ENCODE data around the gene TRANK1. TPM values are rescaled to one million over a fixed set of nuclear protein-coding genes. Genes with fewer than 3 reads are reported as not detected.
A peak's percentile ranks its signal among the peaks of the same experiment; 100 is the strongest.

TRANK1 gene
- total RNA-seq, 1 donor from 2014 or later = 38.5 TPM

GRCh38 chr3:36920884-36921567, 23.8 kb downstream of the TRANK1 start:
- no peaks in the 10 kb centered on the region for H3K27me3 ChIP-seq
- intact Hi-C loops (cut with DNase I) = no loop called here
- H3K9me3 ChIP-seq = no peaks in the 10 kb centered on the region
- no peak overlapping the region for H3K27ac ChIP-seq
- DNase-seq = no peak
- no peak overlapping the region for H3K4me3 ChIP-seq
- H3K4me1 ChIP-seq = peaks cover 6% of the 10 kb centered on the region
- H3K36me3 ChIP-seq = no peaks in the 10 kb centered on the region
- TF ChIP-seq CTCF (IDR thresholded peaks at IDR 0.05) = no peak
- ATAC-seq = no peak

GRCh38 chr3:36919439-36920160, 25.3 kb downstream of the TRANK1 start:
- DNase-seq = no peak
- intact Hi-C loops (cut with DNase I) = no loop called here
- no peak overlapping the region for H3K4me3 ChIP-seq
- no peaks in the 10 kb centered on the region for H3K9me3 ChIP-seq
- no peaks in the 10 kb centered on the region for H3K36me3 ChIP-seq
- H3K27ac ChIP-seq = no peak overlapping the region
- no peak for TF ChIP-seq CTCF (IDR thresholded peaks at IDR 0.05)
- H3K4me1 ChIP-seq = peaks cover 6% of the 10 kb centered on the region
- no peaks in the 10 kb centered on the region for H3K27me3 ChIP-seq
- no peak for ATAC-seq

GRCh38 chr3:36918050-36918449, 26.8 kb downstream of the TRANK1 start:
- H3K27me3 ChIP-seq = no peaks in the 10 kb centered on the region
- TF ChIP-seq CTCF (IDR thresholded peaks at IDR 0.05) = no peak
- no peak for ATAC-seq
- intact Hi-C loops (cut with DNase I) = no loop called here
- H3K9me3 ChIP-seq = no peaks in the 10 kb centered on the region
- H3K4me1 ChIP-seq = peaks cover 6% of the 10 kb centered on the region
- no peaks in the 10 kb centered on the region for H3K36me3 ChIP-seq
- no peak for DNase-seq
- H3K27ac ChIP-seq = no peak overlapping the region
- no peak overlapping the region for H3K4me3 ChIP-seq

- peaks cover 18% of the 10 kb centered on the region for H3K4me1 ChIP-seq
- H3K36me3 ChIP-seq = no peaks in the 10 kb centered on the region
- intact Hi-C loops (cut with DNase I) = no loop called here
- peak overlapping the region; percentile 69 for H3K27ac ChIP-seq
- TF ChIP-seq CTCF (IDR thresholded peaks at IDR 0.05) = no peak
- H3K4me3 ChIP-seq = peak overlapping the region; percentile 14
- DNase-seq = no peak
- no peaks in the 10 kb centered on the region for H3K9me3 ChIP-seq
- H3K27me3 ChIP-seq = no peaks in the 10 kb centered on the region
- peak; percentile 68 for ATAC-seq
Measured at GRCh38 chr3:36911990-36912804, 32.7 kb downstream of the TRANK1 start.

GRCh38 chr3:36909666-36910065, 35.2 kb downstream of the TRANK1 start:
- Histone ChIP-seq H3K4me1 (peaks cover 34% of the 10 kb centered on the region), H3K4me3 (no peak overlapping the region), H3K27ac (no peak overlapping the region), H3K9me3 (no peaks in the 10 kb centered on the region), H3K27me3 (no peaks in the 10 kb centered on the region), H3K36me3 (no peaks in the 10 kb centered on the region)
- no peak for TF ChIP-seq CTCF (IDR thresholded peaks at IDR 0.05)
- intact Hi-C loops (cut with DNase I) = no loop called here
- no peak for DNase-seq
- ATAC-seq = no peak
